ENCODE results near the gene HARS1. TPM values are rescaled to one million over a fixed set of nuclear protein-coding genes. Genes with fewer than 3 reads are reported as not detected.

HARS1 gene
- total and polyA plus RNA-seq, 2 donors (not counting 1 experiment from before 2014, with no cell fraction given), result 32.6 to 60.5 TPM

GRCh38 chr5:140674629-140675028 lies 16.5 kb downstream of the HARS1 start:
- Histone ChIP-seq H3K4me3 (ENCODE audit: control extremely low read depth in 1 of 5, extremely low read depth in 1 of 5, insufficient read depth in 1 of 5, low read depth in 2 of 5, low read length in 4 of 5) (no peak overlapping the region), H3K9me3 (ENCODE audit: control extremely low read depth in 1 of 3, control insufficient read depth in 2 of 3, insufficient read depth in 1 of 3, low read length in 2 of 3) (peaks cover 0 to 7% (median 0%) of the 10 kb centered on the region in 3 donors), H3K79me2 (ENCODE audit: control insufficient read depth, insufficient read depth, low read length) (peaks cover 5% of the 10 kb centered on the region), H3K9ac (ENCODE audit: low read length) (no peak overlapping the region), H3K36me3 (replicated peaks in 1 of 2; ENCODE audit: control extremely low read depth in 1 of 2, control insufficient read depth in 1 of 2, extremely low read depth in 1 of 2, insufficient read depth in 2 of 2, low read length in 1 of 2) (peaks cover 0 to 64% of the 10 kb centered on the region in 2 experiments), H4K20me1 (ENCODE audit: control insufficient read depth, insufficient read depth, low read length, poor library complexity, severe bottlenecking) (no peaks in the 10 kb centered on the region), H3K27ac (ENCODE audit: low read length in 2 of 2) (no peak overlapping the region), H3K27me3 (replicated peaks in 1 of 4; ENCODE audit: control extremely low read depth in 1 of 4, control insufficient read depth in 3 of 4, insufficient read depth in 4 of 4, low read length in 3 of 4) (no peaks in the 10 kb centered on the region), H2AFZ (ENCODE audit: insufficient read depth, low read depth, low read length, poor library complexity, severe bottlenecking) (no peak overlapping the region), H3K4me2 (replicated peaks; ENCODE audit: low read depth, low read length, poor library complexity, severe bottlenecking) (no peak overlapping the region), H3K4me1 (ENCODE audit: control insufficient read depth in 2 of 2, insufficient read depth in 2 of 2, low read length in 2 of 2) (no peaks in the 10 kb centered on the region)
- Mint-ChIP-seq H3K4me3 (no peak overlapping the region), H3K27ac (no peak overlapping the region), H3K9me3 (ENCODE audit: insufficient read depth) (no peaks in the 10 kb centered on the region), H3K27me3 (no peaks in the 10 kb centered on the region), H3K4me1 (no peaks in the 10 kb centered on the region)
- no peak for TF ChIP-seq CTCF (IDR thresholded peaks at IDR 0.05)
- no peak for TF ChIP-seq EZH2 (IDR thresholded peaks at IDR 0.05; ENCODE audit: borderline replicate concordance, insufficient read depth, low read depth, low read length, poor library complexity, severe bottlenecking)
- intact Hi-C loops (cut with micrococcal nuclease), result no loop called here
- CTCF ChIA-PET, result interaction anchor here (0.6 kb wide), 1 partner anchor 256 kb away, joined by 5 read pairs; no protein-coding TSS in a partner anchor
- DNase-seq (no peak), ATAC-seq (ENCODE audit: low read depth) (no peak)
- POLR2A ChIA-PET, result no interaction called here
- 100% methylated on average over 4 of the region's 4 CpGs for WGBS (ENCODE audit: insufficient coverage)

- peaks cover 0 to 67% of the 10 kb centered on the region in 2 experiments for H3K36me3 ChIP-seq (replicated peaks in 1 of 2; ENCODE audit: control extremely low read depth in 1 of 2, control insufficient read depth in 1 of 2, extremely low read depth in 1 of 2, insufficient read depth in 2 of 2, low read length in 1 of 2)
- H3K79me2 ChIP-seq (ENCODE audit: control insufficient read depth, insufficient read depth, low read length), result peaks cover 9% of the 10 kb centered on the region
- no peak overlapping the region for H3K4me2 ChIP-seq (replicated peaks; ENCODE audit: low read depth, low read length, poor library complexity, severe bottlenecking)
- WGBS (ENCODE audit: insufficient coverage), result no CpG with 5 or more reads among the region's 2 CpGs
- ChIA-PET POLR2A (no interaction called here), CTCF (no interaction called here)
- no peak overlapping the region for H2AFZ ChIP-seq (ENCODE audit: insufficient read depth, low read depth, low read length, poor library complexity, severe bottlenecking)
- TF ChIP-seq CTCF (IDR thresholded peaks at IDR 0.05) (no peak), EZH2 (IDR thresholded peaks at IDR 0.05; ENCODE audit: borderline replicate concordance, insufficient read depth, low read depth, low read length, poor library complexity, severe bottlenecking) (no peak)
- Mint-ChIP-seq H3K9me3 (ENCODE audit: insufficient read depth) (no peaks in the 10 kb centered on the region), H3K4me3 (no peak overlapping the region), H3K27me3 (no peaks in the 10 kb centered on the region), H3K27ac (no peak overlapping the region), H3K4me1 (no peaks in the 10 kb centered on the region)
- H3K27ac ChIP-seq (ENCODE audit: low read length in 2 of 2), result no peak overlapping the region
- intact Hi-C loops (cut with micrococcal nuclease), result no loop called here
- no peaks in the 10 kb centered on the region for H3K4me1 ChIP-seq (ENCODE audit: control insufficient read depth in 2 of 2, insufficient read depth in 2 of 2, low read length in 2 of 2)
- DNase-seq (no peak), ATAC-seq (ENCODE audit: low read depth) (no peak)
- H3K27me3 ChIP-seq (replicated peaks in 1 of 4; ENCODE audit: control extremely low read depth in 1 of 4, control insufficient read depth in 3 of 4, insufficient read depth in 4 of 4, low read length in 3 of 4), result no peaks in the 10 kb centered on the region
- H3K4me3 ChIP-seq (ENCODE audit: control extremely low read depth in 1 of 5, extremely low read depth in 1 of 5, insufficient read depth in 1 of 5, low read depth in 2 of 5, low read length in 4 of 5), result no peak overlapping the region
- peaks cover 0 to 7% (median 0%) of the 10 kb centered on the region in 3 donors for H3K9me3 ChIP-seq (ENCODE audit: control extremely low read depth in 1 of 3, control insufficient read depth in 2 of 3, insufficient read depth in 1 of 3, low read length in 2 of 3)
- H3K9ac ChIP-seq (ENCODE audit: low read length), result no peak overlapping the region
- H4K20me1 ChIP-seq (ENCODE audit: control insufficient read depth, insufficient read depth, low read length, poor library complexity, severe bottlenecking), result no peaks in the 10 kb centered on the region
Measured at GRCh38 chr5:140674211-140674610, 17.0 kb downstream of the HARS1 start.

All from B cell (primary cell).